ENCODE data around the gene CAND1. TPM values are rescaled to one million over a fixed set of nuclear protein-coding genes. Genes with fewer than 3 reads are reported as not detected.

CAND1 gene
- total RNA-seq, 1 experiment from 2014 or later = 230 TPM

- Histone ChIP-seq H3T11ph (ENCODE audit: low read length) (no peak overlapping the region), H4K8ac (replicated peaks; ENCODE audit: insufficient read length, low read depth, low read length) (no peak overlapping the region), H2BK15ac (ENCODE audit: low read depth, low read length) (no peak overlapping the region), H2AFZ (ENCODE audit: low read length) (no peak overlapping the region), H3K79me1 (ENCODE audit: insufficient read depth, low read depth, low read length, poor library complexity, severe bottlenecking) (no peaks in the 10 kb centered on the region), H3K23me2 (ENCODE audit: insufficient read length, low read depth, low read length, poor library complexity, severe bottlenecking) (no peaks in the 10 kb centered on the region), H3K27ac (ENCODE audit: insufficient read length, low read depth, low read length) (no peak overlapping the region), H2BK5ac (ENCODE audit: insufficient read length, low read length) (no peak overlapping the region), H2AK5ac (ENCODE audit: insufficient read length, low read length) (no peak overlapping the region), H3K4ac (ENCODE audit: low read depth, low read length) (no peak overlapping the region), H3K9ac (ENCODE audit: extremely low read depth, insufficient read length, low read length) (no peak overlapping the region), H4K91ac (ENCODE audit: insufficient read length, low read depth, low read length) (no peak overlapping the region), H2BK12ac (ENCODE audit: insufficient read length, low read depth, low read length) (no peak overlapping the region), H4K20me1 (ENCODE audit: control insufficient read depth, insufficient read depth, insufficient read length) (no peaks in the 10 kb centered on the region), H3K79me2 (ENCODE audit: insufficient read depth, low read length) (no peaks in the 10 kb centered on the region), H2BK20ac (ENCODE audit: low read depth, low read length, poor library complexity, severe bottlenecking) (no peak overlapping the region), H3K9me3 (ENCODE audit: control insufficient read depth, low read depth, low read length) (no peaks in the 10 kb centered on the region), H3K18ac (ENCODE audit: insufficient read length, low read depth, low read length) (no peak overlapping the region), H3K4me1 (ENCODE audit: insufficient read depth, low read length) (no peaks in the 10 kb centered on the region), H3K23ac (ENCODE audit: insufficient read length, low read depth, low read length) (no peak overlapping the region), H3K56ac (ENCODE audit: insufficient read length, low read depth, low read length) (no peak overlapping the region), H3K27me3 (ENCODE audit: insufficient read depth, low read length) (no peaks in the 10 kb centered on the region), H4K5ac (ENCODE audit: insufficient read length, low read depth, low read length) (no peak overlapping the region), H3K14ac (ENCODE audit: insufficient read depth, low read length) (no peak overlapping the region), H2BK120ac (ENCODE audit: low read depth, low read length, poor library complexity, severe bottlenecking) (no peak overlapping the region), H3K4me2 (ENCODE audit: insufficient read depth, insufficient read length, low read length) (no peak overlapping the region)
- Mint-ChIP-seq H3K4me1 (peaks cover 12 to 15% of the 10 kb centered on the region in 2 experiments), H3K36me3 (ENCODE audit: insufficient read depth in 1 of 3, low read depth in 3 of 3) (peaks cover 0 to 19% (median 0%) of the 10 kb centered on the region in 3 experiments; a peak in 4 of 7 replicates), H3K9me3 (peaks cover 4 to 11% of the 10 kb centered on the region in 2 experiments; a peak in 2 of 5 replicates), H3K4me3 (no peak overlapping the region), H3K27ac (no peak overlapping the region), H3K27me3 (ENCODE audit: low read depth) (no peaks in the 10 kb centered on the region)
- no peak for DNase-seq
- TF ChIP-seq, protein P1, sequence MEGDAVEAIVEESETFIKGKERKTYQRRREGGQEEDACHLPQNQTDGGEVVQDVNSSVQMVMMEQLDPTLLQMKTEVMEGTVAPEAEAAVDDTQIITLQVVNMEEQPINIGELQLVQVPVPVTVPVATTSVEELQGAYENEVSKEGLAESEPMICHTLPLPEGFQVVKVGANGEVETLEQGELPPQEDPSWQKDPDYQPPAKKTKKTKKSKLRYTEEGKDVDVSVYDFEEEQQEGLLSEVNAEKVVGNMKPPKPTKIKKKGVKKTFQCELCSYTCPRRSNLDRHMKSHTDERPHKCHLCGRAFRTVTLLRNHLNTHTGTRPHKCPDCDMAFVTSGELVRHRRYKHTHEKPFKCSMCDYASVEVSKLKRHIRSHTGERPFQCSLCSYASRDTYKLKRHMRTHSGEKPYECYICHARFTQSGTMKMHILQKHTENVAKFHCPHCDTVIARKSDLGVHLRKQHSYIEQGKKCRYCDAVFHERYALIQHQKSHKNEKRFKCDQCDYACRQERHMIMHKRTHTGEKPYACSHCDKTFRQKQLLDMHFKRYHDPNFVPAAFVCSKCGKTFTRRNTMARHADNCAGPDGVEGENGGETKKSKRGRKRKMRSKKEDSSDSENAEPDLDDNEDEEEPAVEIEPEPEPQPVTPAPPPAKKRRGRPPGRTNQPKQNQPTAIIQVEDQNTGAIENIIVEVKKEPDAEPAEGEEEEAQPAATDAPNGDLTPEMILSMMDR (conservative IDR thresholded peaks at IDR 0.05) = no peak
Observed at GRCh38 chr12:67365131-67365530, 96.0 kb downstream of the CAND1 start.

All from H9 (cell line).